Chondrocyte (in vitro differentiated cells): Measurements from ENCODE around the gene GINS1. TPM values are rescaled to one million over a fixed set of nuclear protein-coding genes. Genes with fewer than 3 reads are reported as not detected.

Experiments
- DNase-seq: peaks from one replicate; pipeline ENCODE4 v3.0.0; 2021; ENCODE audit warnings: mixed read lengths, low spot score
- H3K27ac Mint-ChIP-seq: one replicate; pipeline ENCODE4 v1.8.0; 2021; ENCODE audit warnings: mild to moderate bottlenecking, moderate library complexity, mixed read lengths; ENCODE audit not compliant: unreplicated experiment
- H3K27me3 Mint-ChIP-seq: 2 replicates; pipeline ENCODE4 v1.8.0; 2021; ENCODE audit warnings: low read depth, mixed read lengths
- H3K36me3 Mint-ChIP-seq: 2 replicates; pipeline ENCODE4 v1.8.0; 2021; ENCODE audit warnings: low read depth, mixed read lengths
- H3K4me1 Mint-ChIP-seq: 2 replicates; pipeline ENCODE4 v1.8.0; 2021; ENCODE audit warnings: low read depth, mild to moderate bottlenecking, mixed read lengths
- H3K4me3 Mint-ChIP-seq: one replicate; pipeline ENCODE4 v1.8.0; 2021; ENCODE audit warnings: mild to moderate bottlenecking, moderate library complexity, mixed read lengths; ENCODE audit not compliant: unreplicated experiment
- H3K9me3 Mint-ChIP-seq: 2 replicates; pipeline ENCODE4 v1.8.0; 2021; ENCODE audit warnings: low read depth, mixed read lengths
- CTCF ChIP-seq: fragments of 200-600 bp; sonication (generic); IDR thresholded peaks from 2 replicates; pipeline ENCODE4 v1.5.0; 2021; ENCODE audit warnings: antibody characterized with exemption, mild to moderate bottlenecking, moderate library complexity
- total RNA-seq: library from RNA; stranded (reverse); gene quantifications from 3 replicates; pipeline ENCODE4 v1.2.1, GENCODE V29; 2021

The GINS1 gene
- total RNA-seq, 1 donor from 2014 or later = 3.5 TPM

- H3K36me3 Mint-ChIP-seq = peaks cover 23% of the 10 kb centered on the region
- H3K9me3 Mint-ChIP-seq = no peaks in the 10 kb centered on the region
Measured at GRCh38 chr20:25459916-25460535, 52.6 kb downstream of the GINS1 start.

GRCh38 chr20:25460566-25461280, 53.2 kb downstream of the GINS1 start:
- Mint-ChIP-seq H3K4me3 (no peak overlapping the region), H3K36me3 (peaks cover 24% of the 10 kb centered on the region), H3K27ac (no peak overlapping the region), H3K4me1 (no peaks in the 10 kb centered on the region), H3K9me3 (no peaks in the 10 kb centered on the region), H3K27me3 (no peaks in the 10 kb centered on the region)
- DNase-seq = peak; percentile 91
- TF ChIP-seq CTCF = no peak

More at GRCh38 chr20:25459916-25460535, 52.6 kb downstream of the GINS1 start:
- no peak overlapping the region for H3K27ac Mint-ChIP-seq
- no peaks in the 10 kb centered on the region for H3K4me1 Mint-ChIP-seq
- peak; percentile 46 for DNase-seq
- no peaks in the 10 kb centered on the region for H3K27me3 Mint-ChIP-seq
- TF ChIP-seq CTCF = no peak
- H3K4me3 Mint-ChIP-seq = no peak overlapping the region

DNA sequence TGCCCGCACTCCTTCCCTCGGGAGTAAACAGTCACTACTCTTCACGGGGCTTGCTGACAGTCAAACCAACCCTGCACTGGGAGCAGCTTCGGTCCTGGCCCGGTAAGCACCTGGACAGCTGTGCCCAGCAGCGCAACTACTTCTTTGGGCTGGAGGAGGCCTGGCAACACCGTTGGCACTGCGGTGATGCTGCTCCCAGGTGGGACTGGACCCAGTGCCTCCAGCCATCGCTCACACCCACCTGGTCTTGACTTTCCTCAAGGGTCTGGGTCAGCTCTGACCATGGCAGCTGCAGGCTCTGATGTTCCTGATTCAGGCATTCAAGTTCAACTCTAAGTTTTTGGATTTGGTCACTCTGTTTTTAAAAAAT, 53.8 kb downstream of the GINS1 start:
- no peak for DNase-seq
- no peak overlapping the region for H3K27ac Mint-ChIP-seq
- no peaks in the 10 kb centered on the region for H3K4me1 Mint-ChIP-seq
- no peaks in the 10 kb centered on the region for H3K9me3 Mint-ChIP-seq
- H3K4me3 Mint-ChIP-seq = no peak overlapping the region
- H3K36me3 Mint-ChIP-seq = peaks cover 25% of the 10 kb centered on the region
- H3K27me3 Mint-ChIP-seq = no peaks in the 10 kb centered on the region
- TF ChIP-seq CTCF = no peak

GRCh38 chr20:25461786-25462545, 54.5 kb downstream of the GINS1 start:
- TF ChIP-seq CTCF = no peak
- Mint-ChIP-seq H3K27me3 (no peaks in the 10 kb centered on the region), H3K4me3 (no peak overlapping the region), H3K9me3 (no peaks in the 10 kb centered on the region), H3K4me1 (no peaks in the 10 kb centered on the region), H3K27ac (no peak overlapping the region), H3K36me3 (peaks cover 26% of the 10 kb centered on the region)
- peak; percentile 67 for DNase-seq

DNA sequence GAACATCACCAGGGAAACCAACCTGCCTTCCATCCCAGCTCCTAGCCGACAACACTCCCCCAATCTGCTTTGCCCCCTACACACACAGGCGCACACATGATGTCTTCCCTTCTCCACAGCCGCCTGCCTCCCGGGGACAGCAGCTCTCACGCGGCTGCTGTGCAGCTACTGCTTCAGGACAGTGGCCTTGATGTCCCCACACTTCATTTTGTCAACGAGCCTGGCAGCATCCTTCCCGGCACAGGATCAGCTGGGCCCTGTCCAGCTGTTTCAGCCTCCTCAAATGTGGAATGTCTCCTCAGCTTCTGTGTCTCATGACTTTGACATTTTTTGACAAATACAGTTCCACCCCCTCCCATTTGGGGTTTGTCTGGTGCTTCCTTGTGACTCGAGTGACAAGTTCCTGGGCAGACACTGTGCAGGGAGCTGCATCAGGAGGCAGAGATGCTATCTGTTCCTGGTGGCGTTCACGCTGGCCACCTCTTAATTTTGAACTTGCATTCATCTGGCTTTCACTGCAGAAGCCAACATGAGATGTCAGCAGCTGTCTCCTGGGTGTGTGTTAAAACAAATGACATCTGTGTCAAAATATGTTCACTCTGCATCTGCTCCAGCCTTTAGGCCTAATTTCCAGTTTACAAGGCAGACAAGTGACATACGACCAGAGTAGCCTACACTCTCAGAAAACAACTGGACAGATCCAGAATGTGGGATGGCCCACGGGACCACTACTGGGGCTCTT, 57.2 kb downstream of the GINS1 start:
- no peak for TF ChIP-seq CTCF
- no peaks in the 10 kb centered on the region for H3K27me3 Mint-ChIP-seq
- H3K4me3 Mint-ChIP-seq = no peak overlapping the region
- DNase-seq = peak; percentile 41
- H3K27ac Mint-ChIP-seq = no peak overlapping the region
- H3K4me1 Mint-ChIP-seq = no peaks in the 10 kb centered on the region
- no peaks in the 10 kb centered on the region for H3K9me3 Mint-ChIP-seq
- peaks cover 29% of the 10 kb centered on the region for H3K36me3 Mint-ChIP-seq
